ENCODE measurements around the gene PCID2.

DNA sequence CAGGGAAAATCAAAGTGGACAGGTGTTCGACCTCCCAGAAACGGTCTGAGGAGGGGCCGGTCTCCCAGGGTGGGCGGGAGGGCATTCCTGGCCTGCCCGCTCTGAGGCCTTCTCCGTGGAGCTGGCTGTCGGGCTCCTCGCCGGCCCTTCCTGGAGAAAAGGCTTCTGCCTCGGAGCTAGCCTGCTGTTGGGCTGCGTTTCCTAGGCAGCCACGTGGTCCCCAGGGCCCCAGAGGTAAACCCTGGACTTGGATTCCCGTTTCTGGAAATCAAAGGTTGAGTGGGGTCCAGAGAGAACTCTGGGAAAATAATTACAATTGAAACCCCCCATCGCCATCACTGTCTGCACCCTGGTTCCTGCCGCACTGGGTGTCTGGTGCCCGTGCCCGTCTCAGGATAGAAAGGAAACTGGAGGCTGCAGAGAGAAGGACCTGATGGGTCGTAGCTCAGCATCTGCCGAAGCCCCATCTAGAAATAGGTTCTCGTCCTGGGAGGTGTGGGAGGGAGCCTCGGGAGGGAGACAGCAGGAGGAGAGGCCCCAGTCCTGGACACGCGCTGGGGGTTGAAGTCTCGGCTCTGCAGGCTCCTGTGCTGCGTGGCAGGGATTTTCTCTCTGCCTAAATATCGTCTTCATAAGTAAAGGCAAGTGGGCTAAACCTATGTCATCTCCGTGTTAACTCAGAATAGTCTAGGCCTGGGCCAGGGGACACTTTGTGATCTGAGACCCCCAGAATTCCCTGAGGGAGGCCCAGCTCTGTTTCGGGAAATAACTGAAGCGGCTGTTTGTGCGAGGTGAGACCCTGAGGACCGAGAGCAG, 57.7 kb downstream of the PCID2 start:
- TF ChIP-seq, protein P1, sequence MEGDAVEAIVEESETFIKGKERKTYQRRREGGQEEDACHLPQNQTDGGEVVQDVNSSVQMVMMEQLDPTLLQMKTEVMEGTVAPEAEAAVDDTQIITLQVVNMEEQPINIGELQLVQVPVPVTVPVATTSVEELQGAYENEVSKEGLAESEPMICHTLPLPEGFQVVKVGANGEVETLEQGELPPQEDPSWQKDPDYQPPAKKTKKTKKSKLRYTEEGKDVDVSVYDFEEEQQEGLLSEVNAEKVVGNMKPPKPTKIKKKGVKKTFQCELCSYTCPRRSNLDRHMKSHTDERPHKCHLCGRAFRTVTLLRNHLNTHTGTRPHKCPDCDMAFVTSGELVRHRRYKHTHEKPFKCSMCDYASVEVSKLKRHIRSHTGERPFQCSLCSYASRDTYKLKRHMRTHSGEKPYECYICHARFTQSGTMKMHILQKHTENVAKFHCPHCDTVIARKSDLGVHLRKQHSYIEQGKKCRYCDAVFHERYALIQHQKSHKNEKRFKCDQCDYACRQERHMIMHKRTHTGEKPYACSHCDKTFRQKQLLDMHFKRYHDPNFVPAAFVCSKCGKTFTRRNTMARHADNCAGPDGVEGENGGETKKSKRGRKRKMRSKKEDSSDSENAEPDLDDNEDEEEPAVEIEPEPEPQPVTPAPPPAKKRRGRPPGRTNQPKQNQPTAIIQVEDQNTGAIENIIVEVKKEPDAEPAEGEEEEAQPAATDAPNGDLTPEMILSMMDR (IDR thresholded peaks at IDR 0.05; ENCODE audit: low read depth, low read length), result no peak
- no peak for TF ChIP-seq POLR2A (IDR thresholded peaks at IDR 0.05; ENCODE audit: extremely low read depth, insufficient read length)
